PFSK-1 (cell line): ENCODE measurements around the gene TBRG4.

Experiments used
- FOXP2 ChIP-seq: optimal IDR thresholded peaks from 2 replicates; pipeline ENCODE3; 2011; ENCODE audit warnings: borderline replicate concordance, control low read depth, inconsistent platforms; ENCODE audit not compliant: insufficient read depth; ENCODE audit errors: extremely low read length, extremely low read depth
- POLR2AphosphoS5 ChIP-seq: IDR thresholded peaks from 2 replicates; pipeline ENCODE4 v1.6.1; 2012; ENCODE audit warnings: low read depth, mild to moderate bottlenecking, control low read depth, low read length, moderate library complexity
- SIN3A ChIP-seq: IDR thresholded peaks from 2 replicates; pipeline ENCODE4 v1.6.1; 2012; ENCODE audit warnings: mild to moderate bottlenecking, low read length, moderate library complexity, borderline replicate concordance; ENCODE audit not compliant: insufficient read depth
- TAF1 ChIP-seq: IDR thresholded peaks from 2 replicates; pipeline ENCODE4 v1.6.1; 2012; ENCODE audit warnings: low read length, control low read depth, borderline replicate concordance; ENCODE audit not compliant: insufficient read depth
- TF ChIP-seq, protein P1 (sequence below), 2 experiments: IDR thresholded peaks; 2 replicates each; pipeline versions ENCODE4 v1.6.1 to v1.8.0; 2011 to 2012; ENCODE audit warnings: low read depth in 2 of 2, low read length in 2 of 2, control low read depth in 1 of 2, inconsistent platforms in 1 of 2, mild to moderate bottlenecking in 1 of 2, moderate library complexity in 1 of 2; ENCODE audit not compliant: insufficient read depth in 1 of 2

Gene TBRG4

DNA sequence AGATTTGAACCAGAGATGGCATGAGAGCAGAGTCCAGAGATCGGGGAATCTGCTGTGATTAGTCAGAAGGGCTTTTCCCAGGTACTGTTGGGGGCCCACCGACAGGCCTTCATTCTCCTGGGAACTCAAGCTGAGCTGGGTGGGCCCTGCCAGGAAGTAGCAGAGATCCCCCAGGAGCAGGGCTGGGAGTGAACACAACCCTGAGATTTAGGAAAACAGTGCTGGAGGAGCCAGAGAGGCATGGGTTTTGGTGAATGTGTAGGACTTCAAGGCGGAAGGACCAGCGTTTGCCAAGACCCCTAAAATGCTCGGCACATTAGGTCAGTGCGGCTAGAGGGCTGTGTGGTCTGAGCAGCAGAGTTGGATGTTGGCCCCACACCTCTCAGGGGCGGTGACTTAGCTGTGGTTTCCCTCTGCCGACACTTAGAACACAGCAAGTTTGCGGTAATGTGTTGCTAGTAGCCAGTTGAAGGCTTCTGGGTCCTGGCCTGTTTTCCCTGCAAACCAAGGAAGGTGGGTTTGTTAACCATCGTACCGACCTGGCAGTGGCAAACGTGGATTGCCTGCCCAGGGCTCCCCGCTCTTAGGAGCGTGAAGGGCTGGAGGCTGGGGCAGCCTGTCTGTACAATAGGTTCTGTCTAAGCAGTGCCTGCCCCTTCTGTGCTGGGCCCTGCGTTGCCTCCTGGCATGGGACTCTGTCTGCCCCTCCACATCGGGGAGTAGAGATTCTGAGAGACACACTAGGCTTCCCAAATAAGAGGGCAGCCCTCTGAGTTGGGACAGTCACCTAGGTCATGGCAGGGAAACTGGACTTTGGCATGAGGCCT, 36.8 kb downstream of the TBRG4 start:
- no peak for TF ChIP-seq SIN3A
- no peak for TF ChIP-seq FOXP2
- TF ChIP-seq, protein P1, sequence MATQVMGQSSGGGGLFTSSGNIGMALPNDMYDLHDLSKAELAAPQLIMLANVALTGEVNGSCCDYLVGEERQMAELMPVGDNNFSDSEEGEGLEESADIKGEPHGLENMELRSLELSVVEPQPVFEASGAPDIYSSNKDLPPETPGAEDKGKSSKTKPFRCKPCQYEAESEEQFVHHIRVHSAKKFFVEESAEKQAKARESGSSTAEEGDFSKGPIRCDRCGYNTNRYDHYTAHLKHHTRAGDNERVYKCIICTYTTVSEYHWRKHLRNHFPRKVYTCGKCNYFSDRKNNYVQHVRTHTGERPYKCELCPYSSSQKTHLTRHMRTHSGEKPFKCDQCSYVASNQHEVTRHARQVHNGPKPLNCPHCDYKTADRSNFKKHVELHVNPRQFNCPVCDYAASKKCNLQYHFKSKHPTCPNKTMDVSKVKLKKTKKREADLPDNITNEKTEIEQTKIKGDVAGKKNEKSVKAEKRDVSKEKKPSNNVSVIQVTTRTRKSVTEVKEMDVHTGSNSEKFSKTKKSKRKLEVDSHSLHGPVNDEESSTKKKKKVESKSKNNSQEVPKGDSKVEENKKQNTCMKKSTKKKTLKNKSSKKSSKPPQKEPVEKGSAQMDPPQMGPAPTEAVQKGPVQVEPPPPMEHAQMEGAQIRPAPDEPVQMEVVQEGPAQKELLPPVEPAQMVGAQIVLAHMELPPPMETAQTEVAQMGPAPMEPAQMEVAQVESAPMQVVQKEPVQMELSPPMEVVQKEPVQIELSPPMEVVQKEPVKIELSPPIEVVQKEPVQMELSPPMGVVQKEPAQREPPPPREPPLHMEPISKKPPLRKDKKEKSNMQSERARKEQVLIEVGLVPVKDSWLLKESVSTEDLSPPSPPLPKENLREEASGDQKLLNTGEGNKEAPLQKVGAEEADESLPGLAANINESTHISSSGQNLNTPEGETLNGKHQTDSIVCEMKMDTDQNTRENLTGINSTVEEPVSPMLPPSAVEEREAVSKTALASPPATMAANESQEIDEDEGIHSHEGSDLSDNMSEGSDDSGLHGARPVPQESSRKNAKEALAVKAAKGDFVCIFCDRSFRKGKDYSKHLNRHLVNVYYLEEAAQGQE (IDR thresholded peaks at IDR 0.05; ENCODE audit: insufficient read depth in 1 of 2, low read depth in 2 of 2, low read length in 2 of 2), result no peak
- TF ChIP-seq POLR2AphosphoS5, result no peak

DNA sequence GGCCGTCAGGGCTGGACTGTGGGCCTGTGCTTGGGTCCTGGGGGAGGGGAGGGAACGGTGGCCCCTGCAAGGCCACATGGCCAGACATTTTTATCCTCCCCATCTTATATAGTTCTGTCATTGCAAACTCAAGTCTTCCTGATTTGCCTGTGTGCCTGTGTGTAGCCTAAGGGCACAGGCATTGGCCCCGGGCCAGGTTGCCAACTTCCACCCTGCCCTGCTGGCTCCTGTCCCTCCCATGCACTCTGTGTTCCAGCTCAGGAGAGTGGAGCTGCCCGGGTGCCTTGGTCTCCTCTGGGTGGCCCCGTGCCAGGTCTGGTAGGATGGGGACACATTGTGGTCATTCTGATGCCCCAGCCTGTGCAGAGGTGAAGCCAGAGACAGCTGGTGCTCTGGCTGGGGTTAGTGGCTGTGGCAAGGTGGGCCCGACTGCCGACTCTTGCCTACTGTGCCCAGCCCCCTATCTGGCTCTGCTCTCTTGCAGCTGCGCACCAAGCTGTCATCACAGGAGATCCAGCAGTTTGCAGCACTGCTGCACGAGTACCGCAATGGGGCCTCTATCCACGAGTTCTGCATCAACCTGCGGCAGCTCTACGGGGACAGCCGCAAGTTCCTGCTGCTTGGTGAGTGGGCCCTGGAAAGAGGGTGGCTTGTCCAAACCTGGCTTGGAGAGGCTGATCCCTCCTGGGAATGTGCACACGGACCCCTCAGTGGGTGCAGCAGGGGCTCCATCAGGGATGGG, 37.5 kb downstream of the TBRG4 start:
- TF ChIP-seq POLR2AphosphoS5 (no peak), FOXP2 (no peak), TAF1 (no peak)

GRCh38 chr7:45073031-45073785, 38.3 kb downstream of the TBRG4 start:
- no peak for TF ChIP-seq TAF1
- TF ChIP-seq, protein P1 (IDR thresholded peaks at IDR 0.05; ENCODE audit: insufficient read depth in 1 of 2, low read depth in 2 of 2, low read length in 2 of 2), result no peak
- no peak for TF ChIP-seq FOXP2
- no peak for TF ChIP-seq SIN3A
- no peak for TF ChIP-seq POLR2AphosphoS5

DNA sequence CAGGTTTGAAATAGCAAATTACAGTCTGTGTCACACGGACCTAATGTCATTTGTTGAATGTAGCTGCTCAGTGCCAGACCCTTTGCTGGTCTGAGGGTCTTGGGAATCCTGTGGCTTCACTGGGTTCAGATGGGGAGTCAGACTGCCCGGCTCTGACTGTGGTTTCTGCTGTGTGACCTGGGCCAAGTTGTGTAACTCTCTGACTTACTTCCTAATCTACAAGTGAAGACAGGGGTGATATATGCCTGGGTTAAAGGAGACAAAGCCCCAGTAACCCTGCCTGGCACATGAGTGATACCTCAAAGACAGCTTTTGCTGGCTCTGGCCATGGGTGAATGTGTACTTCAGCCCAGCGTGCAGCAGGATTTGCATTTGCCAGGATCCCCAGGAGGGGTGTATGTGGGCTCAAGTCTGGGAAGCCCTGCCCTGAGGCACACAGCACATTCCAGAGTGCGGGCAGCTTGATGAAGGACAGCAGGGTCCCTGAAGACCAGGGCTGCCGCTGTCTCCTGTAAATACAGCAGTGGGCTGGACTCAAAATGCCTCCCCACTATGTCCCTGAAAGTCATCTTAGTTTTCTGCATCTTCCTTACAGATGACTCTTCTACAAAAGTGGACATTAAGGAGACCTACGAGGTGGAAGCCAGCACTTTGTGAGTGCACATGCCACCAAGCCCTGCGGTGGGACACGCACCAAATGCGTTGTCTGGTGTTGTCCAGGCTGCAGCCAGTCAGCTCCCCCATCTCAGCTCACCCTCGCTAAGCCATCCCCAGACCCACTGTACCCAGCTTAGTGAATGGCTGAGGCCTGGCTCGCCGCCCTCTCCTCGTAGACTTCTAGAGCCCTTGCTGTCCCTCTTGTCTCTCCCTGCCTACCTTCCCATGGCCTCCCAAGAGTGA, 39.1 kb downstream of the TBRG4 start:
- TF ChIP-seq POLR2AphosphoS5, result no peak
- no peak for TF ChIP-seq TAF1
- TF ChIP-seq, protein P1 (IDR thresholded peaks at IDR 0.05; ENCODE audit: insufficient read depth in 1 of 2, low read depth in 2 of 2, low read length in 2 of 2), result no peak
- no peak for TF ChIP-seq SIN3A
- no peak for TF ChIP-seq FOXP2
